Right ventricle myocardium inferior (tissue), 1 donor: ENCODE data around the gene CRACDL. TPM values are rescaled to one million over a fixed set of nuclear protein-coding genes. Genes with fewer than 3 reads are reported as not detected.

Experiments
- ATAC-seq: fragments of 200-7000 bp; cut with Tn5 transposase; one replicate; pipeline ENCODE4 v1.9.1; 2020; ENCODE audit warnings: mild to moderate bottlenecking, moderate library complexity
- DNase-seq: peaks from one replicate; pipeline ENCODE4 v3.0.0; 2021; ENCODE audit errors: missing footprints
- intact Hi-C: fragments of 100-400 bp; cut with DNase I; formaldehyde crosslinking; loops from one replicate; pipeline ENCODE4 v1.11.0; 2022
- total RNA-seq: library from RNA; stranded (reverse); fragmentation: NEBNext Ultra II Directional; extraction: Animal tissue kit (Norgen Biotek cat#: 25700); gene quantifications from one replicate; pipeline ENCODE4 v1.2.1, GENCODE V29; 2021
- donor health status: DM: no; HTN: yes; CAD: no; lungs with severe emphysema.

CRACDL gene
- total RNA-seq, 1 donor from 2014 or later = 3.9 TPM

GRCh38 chr2:98821629-98822135, 114.3 kb downstream of the CRACDL start:
- ATAC-seq (no peak), DNase-seq (no peak)
- intact Hi-C loops = loop anchor here (2.0 to 5.0 kb wide), 3 partner anchors 49 to 89 kb away; partner anchors contain the start of gene MGAT4A

DNA sequence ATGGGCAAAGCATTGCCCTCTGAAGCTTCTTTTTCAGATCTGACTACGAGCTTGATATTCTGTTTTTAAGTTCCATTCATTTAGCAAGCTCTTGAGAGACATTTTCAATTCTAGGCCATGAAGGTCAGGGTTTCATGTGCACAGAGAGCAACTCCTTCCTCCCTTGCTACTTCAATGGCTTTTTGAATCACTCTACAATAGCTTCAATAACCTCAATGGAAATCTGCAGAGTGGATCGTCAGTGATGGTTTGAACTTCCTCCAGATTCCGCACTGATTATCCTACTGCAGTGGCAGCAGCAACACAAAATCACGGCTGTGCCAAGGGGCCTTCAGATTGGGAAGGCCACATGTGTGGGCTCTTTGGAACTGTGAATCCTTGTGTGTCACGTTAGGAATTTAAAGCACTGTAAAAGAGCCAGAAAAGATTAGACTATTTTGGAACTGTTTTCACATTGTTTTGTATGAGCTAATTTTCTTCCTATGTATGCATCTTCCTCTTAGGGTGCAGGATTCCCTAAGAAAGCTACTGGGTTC, 116.7 kb downstream of the CRACDL start:
- ATAC-seq (no peak), DNase-seq (no peak)
- intact Hi-C loops = no loop called here

GRCh38 chr2:98818164-98818563, 117.9 kb downstream of the CRACDL start:
- ATAC-seq = no peak
- no peak for DNase-seq
- intact Hi-C loops = no loop called here

DNA sequence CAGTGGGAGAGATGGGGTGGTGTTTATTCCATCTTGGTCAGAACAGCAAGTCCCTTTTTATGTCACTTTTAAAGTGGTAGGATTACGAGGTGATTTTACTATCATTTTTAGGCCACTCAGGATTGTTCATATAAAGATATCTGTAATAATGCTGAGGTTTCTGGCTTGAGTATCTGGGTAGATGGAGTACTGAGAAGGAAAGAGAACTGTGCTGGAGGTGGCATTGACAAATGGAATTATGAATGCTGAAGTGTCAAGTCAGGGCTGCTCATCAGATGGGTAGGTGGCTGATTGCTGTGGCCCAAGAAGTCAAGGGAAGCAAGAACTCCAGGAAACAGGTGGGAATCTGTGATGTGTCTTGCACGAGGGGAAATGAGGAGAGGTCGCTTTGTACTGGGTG, 119.7 kb downstream of the CRACDL start:
- no peak for DNase-seq
- ATAC-seq = no peak
- intact Hi-C loops = no loop called here

GRCh38 chr2:98815795-98816194, 120.2 kb downstream of the CRACDL start:
- no peak for DNase-seq
- no peak for ATAC-seq
- intact Hi-C loops = no loop called here

- no peak for ATAC-seq
- intact Hi-C loops = no loop called here
- DNase-seq = no peak
These were observed 124.3 kb downstream of the CRACDL start for GRCh38 chr2:98811766-98812165.

- intact Hi-C loops = no loop called here
- DNase-seq (no peak), ATAC-seq (no peak)
These were observed 125.5 kb downstream of the CRACDL start for GRCh38 chr2:98810588-98810928.

DNA sequence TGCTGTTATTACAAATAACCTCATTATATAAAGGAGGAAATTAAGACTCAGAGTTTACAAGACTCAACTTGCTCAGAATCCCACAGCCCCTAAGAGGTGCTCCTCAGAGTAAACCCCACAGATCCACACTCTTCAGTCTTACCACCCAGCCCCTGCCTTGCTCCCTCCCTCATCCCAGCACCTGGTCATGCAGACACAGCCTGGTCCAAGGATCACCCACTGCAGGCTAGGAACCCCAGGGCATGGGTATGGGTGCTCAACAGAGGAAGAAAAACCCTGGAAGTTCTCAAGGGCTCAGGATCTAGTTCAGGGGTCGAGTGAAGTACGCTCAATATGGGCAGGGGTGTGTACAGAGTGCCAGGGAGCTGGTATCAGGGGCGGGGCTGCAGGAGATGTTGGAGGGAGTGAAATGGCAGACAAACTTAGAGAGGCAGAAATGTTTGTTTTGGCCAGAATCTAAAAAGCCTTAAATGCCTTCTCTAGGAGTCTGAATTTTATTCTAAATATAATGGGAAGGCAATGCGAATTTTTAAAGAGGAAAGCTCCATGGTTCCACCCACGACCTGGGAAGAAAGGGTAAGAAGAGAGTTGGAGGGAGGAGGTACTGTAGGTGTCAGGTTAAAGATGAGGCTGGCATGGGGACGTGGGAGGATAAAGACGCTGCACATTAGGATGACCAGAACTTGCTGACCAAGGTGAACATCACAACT, 126.0 kb downstream of the CRACDL start:
- DNase-seq = no peak
- intact Hi-C loops = no loop called here
- no peak for ATAC-seq

GRCh38 chr2:98809116-98809515, 126.9 kb downstream of the CRACDL start:
- intact Hi-C loops = no loop called here
- ATAC-seq (no peak), DNase-seq (no peak)

DNA sequence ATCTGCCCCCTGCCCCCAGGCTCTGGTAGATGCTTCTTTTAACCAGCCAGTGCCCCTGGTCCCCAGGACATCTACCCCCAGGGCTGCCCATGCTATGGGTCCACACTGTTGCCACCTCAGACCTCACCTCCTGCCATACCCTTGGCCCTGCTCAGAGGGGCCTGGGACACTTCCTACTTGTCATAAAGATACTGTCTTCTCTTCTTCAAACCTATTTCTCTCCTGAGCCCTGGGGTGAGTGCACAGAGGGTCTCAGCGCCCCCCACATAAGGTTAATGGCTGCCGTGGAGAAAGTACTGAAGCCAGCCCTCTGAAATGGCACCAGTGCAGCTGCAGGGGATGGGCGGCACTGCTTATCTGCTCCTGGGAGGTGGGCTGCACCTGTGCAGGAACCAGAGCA, 127.5 kb downstream of the CRACDL start:
- DNase-seq = no peak
- no peak for ATAC-seq
- intact Hi-C loops = no loop called here

DNA sequence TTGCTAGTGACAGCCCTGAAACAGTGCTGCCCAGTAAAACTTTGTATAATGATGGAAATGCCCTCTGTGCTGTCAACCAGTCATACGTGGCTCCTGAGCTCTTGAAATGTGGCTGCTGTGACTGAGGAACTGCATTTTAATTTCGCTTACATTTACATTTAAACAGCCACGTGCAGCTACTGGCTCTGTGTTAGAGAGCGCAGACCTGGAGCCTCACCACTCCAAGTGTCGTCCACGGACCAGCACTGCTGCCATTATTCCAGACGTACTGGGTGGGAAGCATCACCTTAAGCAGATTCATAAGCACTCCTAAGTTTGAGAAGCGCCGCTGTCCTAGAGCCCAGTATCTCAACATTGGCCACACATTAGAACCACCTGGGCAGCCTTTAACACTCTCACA, 128.1 kb downstream of the CRACDL start:
- DNase-seq (no peak), ATAC-seq (no peak)
- intact Hi-C loops = no loop called here

GRCh38 chr2:98807221-98807620, 128.8 kb downstream of the CRACDL start:
- intact Hi-C loops = no loop called here
- ATAC-seq = no peak
- no peak for DNase-seq

- intact Hi-C loops = no loop called here
- DNase-seq (peak; percentile 78), ATAC-seq (peak; percentile 87)
These were observed 129.8 kb downstream of the CRACDL start for GRCh38 chr2:98806236-98806697.

DNA sequence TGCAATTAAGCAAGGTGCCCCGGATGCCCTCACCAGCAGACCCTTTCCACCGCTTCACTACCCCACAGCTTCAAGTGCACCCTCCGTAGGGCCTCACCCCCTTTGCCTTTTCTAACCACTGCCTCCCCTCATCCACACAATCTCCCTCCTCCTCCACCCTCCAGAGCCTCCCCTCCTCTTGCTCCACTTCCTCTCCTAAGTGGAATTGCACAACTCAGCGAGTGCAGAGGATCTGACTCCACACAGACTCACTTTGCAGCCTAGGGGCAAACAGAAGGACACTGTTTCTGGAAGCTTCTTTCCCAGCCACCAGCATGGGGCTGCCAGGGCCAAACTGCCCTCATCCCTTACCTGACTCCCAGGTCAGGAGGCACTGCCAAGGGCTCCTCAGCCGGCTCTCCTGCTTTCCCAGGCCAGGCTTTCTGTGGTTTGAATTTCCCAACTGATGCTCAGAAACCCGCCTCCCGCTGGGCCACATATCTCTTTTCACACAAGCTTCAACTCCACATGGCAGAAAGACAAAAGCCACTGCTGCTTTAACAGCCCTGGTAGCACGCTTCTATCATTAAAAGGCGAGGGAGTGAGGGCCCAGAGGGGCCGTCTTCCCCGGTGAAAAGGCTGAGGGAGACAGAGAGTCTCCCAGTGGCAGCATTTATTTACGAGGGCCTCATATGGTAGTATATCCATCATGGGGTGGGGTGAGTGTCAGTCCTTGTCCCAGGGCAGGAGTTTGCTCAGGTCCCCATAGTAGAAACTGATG, 130.4 kb downstream of the CRACDL start:
- intact Hi-C loops = no loop called here
- DNase-seq = peak; percentile 73
- peak; percentile 40 for ATAC-seq

GRCh38 chr2:98804736-98805135, 131.3 kb downstream of the CRACDL start:
- DNase-seq (no peak), ATAC-seq (no peak)
- intact Hi-C loops = no loop called here

DNA sequence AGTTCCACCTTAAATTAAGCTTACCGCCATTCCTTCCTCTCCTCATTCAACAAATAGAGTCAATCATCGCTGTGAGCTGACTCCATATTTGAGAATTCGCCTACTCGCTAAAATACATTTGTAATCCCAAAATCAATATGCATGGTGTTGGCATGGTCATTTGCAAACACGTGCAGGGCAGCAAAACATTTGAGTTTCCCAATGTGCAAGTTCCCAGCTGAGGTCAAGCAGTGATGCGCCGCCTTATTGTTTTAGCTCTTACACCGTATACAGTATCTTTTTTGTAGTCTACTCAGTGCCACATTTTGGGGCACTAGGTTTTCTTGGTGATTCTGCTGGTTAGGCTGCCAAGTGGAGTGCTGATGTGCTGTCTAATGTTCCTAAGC, 131.8 kb downstream of the CRACDL start:
- intact Hi-C loops = no loop called here
- ATAC-seq (no peak), DNase-seq (no peak)

- intact Hi-C loops = no loop called here
- ATAC-seq = no peak
- no peak for DNase-seq
These were observed 132.4 kb downstream of the CRACDL start for GRCh38 chr2:98803405-98804264.

DNA sequence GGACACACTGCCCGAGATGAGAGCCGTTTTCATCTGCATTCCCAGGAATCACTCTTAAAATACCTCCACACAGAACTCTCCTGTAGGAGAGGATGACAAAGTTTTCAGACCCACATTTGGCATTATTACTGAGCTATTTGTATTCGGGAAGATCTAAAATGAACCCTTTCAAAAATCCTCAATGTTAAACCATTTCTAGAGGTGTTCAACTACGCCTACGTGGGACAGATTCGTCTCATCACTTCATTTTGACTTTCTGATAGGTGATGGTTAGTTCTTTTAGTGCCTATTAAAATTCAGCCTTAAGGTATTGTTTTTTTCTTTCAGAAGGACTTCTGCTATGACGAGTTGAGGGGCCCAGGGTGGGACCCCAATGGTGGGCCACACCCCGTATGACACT, 133.7 kb downstream of the CRACDL start:
- intact Hi-C loops = no loop called here
- ATAC-seq = no peak
- DNase-seq = no peak

DNA sequence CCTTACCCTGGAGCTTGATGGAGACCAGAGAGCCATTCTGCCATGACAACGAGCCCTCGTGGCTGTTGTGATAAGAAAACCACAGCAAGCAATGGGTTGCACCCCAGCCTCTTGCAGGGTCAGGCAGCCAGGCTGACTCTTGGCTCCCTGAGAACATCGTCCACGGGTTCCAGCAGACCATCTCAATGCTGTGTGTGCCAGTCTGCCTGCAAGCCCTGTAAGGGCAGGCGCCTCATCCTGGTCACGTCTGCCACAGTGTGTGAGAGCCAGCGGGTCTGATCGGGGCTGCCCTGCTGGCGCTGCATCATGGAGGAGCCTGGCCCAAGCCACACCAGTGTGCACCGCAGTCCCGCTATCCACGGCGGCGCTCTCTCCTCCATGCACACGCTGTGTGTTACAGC, 134.1 kb downstream of the CRACDL start:
- no peak for DNase-seq
- ATAC-seq = no peak
- intact Hi-C loops = no loop called here
